MV-4-11 (cell line): ENCODE results near the gene ALOX12.
"Not testable (repeated sequence)": the region's sequence is repeated elsewhere in the genome, so short reads cannot be mapped to it uniquely, and the experiment has no call there.

Experiments
- DNase-seq: peaks from one replicate; lab custom pipeline; 2025; lab: John Stamatoyannopoulos, UW

Gene ALOX12

GRCh38 chr17:7045492-7046126 is 49.8 kb downstream of the ALOX12 start:
- peak; percentile 70 for DNase-seq

GRCh38 chr17:7046127-7046724 is 50.4 kb downstream of the ALOX12 start:
- no peak for DNase-seq

GRCh38 chr17:7046725-7047397 is 51.0 kb downstream of the ALOX12 start:
- DNase-seq = peak; percentile 73

- no peak for DNase-seq
Observed at GRCh38 chr17:7047566-7047965, 51.7 kb downstream of the ALOX12 start.

GRCh38 chr17:7048968-7049367 is 53.1 kb downstream of the ALOX12 start:
- DNase-seq = no peak

- not testable (repeated sequence) for DNase-seq
Observed at GRCh38 chr17:7050583-7050982, 54.7 kb downstream of the ALOX12 start.

GRCh38 chr17:7056386-7056785 is 60.5 kb downstream of the ALOX12 start:
- no peak for DNase-seq

GRCh38 chr17:7058831-7059447 is 63.1 kb downstream of the ALOX12 start:
- DNase-seq = no peak
